Spleen (tissue), 11 donors: ENCODE data around the gene ATP2B2. TPM values are rescaled to one million over a fixed set of nuclear protein-coding genes. Genes with fewer than 3 reads are reported as not detected.

Experiments used
- DNase-seq: peaks from one replicate; pipeline ENCODE4 v3.0.0-alpha.2; 2020
- H3K27ac ChIP-seq, 8 donors: fragments of 200-600 bp; sonication (generic) in 7 of 8; 1 replicate in 4 of 8; 2 replicates in 4 of 8; pipeline versions ENCODE4 v1.5.0 to v1.8.0; 2016 to 2021; ENCODE audit warnings: inconsistent platforms in 4 of 8, mild to moderate bottlenecking in 4 of 8, moderate library complexity in 1 of 8
- H3K27me3 ChIP-seq, 7 donors: fragments of 200-600 bp; sonication (generic) in 6 of 7; replicated peaks in 1 of 7; 1 replicate in 4 of 7; 2 replicates in 3 of 7; pipeline versions ENCODE4 v1.5.0 to v1.8.0; 2016 to 2021; ENCODE audit warnings: inconsistent platforms in 3 of 7, mild to moderate bottlenecking in 1 of 7
- H3K36me3 ChIP-seq, 6 donors: fragments of 200-600 bp; sonication (generic) in 5 of 6; 1 replicate in 4 of 6; 2 replicates in 2 of 6; pipeline versions ENCODE4 v1.5.0 to v1.8.0; 2016 to 2021; ENCODE audit warnings: inconsistent platforms in 2 of 6
- H3K4me1 ChIP-seq, 6 donors: fragments of 200-600 bp; sonication (generic) in 5 of 6; 1 replicate in 3 of 6; 2 replicates in 3 of 6; pipeline versions ENCODE4 v1.5.0 to v1.8.0; 2016 to 2021; ENCODE audit warnings: inconsistent platforms in 3 of 6
- H3K4me3 ChIP-seq, 8 donors: fragments of 200-600 bp; sonication (generic) in 7 of 8; 1 replicate in 4 of 8; 2 replicates in 4 of 8; pipeline versions ENCODE4 v1.5.0 to v1.8.0; 2016 to 2021; ENCODE audit warnings: inconsistent platforms in 4 of 8, mild to moderate bottlenecking in 4 of 8, moderate library complexity in 2 of 8
- H3K9me3 ChIP-seq, 8 donors: fragments of 200-600 bp; sonication (generic) in 7 of 8; 1 replicate in 4 of 8; 2 replicates in 4 of 8; pipeline versions ENCODE4 v1.5.0 to v1.8.0; 2016 to 2021; ENCODE audit warnings: inconsistent platforms in 4 of 8
- CTCF ChIP-seq, 11 experiments: fragments of 200-600 bp in 7 of 11; fragments of 450-650 bp in 4 of 11; sonication (generic) in 4 of 11; IDR thresholded peaks in 8 of 11; conservative IDR thresholded peaks in 3 of 11; 1 replicate in 7 of 11; 2 replicates in 4 of 11; pipeline versions ENCODE4 v1.4.0 to v1.8.0; 2016 to 2021; ENCODE audit warnings: antibody characterized with exemption in 11 of 11, inconsistent platforms in 4 of 11, mild to moderate bottlenecking in 1 of 11
- POLR2A ChIP-seq, 3 donors: fragments of 450-650 bp; IDR thresholded peaks; one replicate each; pipeline ENCODE4 v1.5.1; 2017; ENCODE audit warnings: antibody characterized with exemption in 3 of 3, mild to moderate bottlenecking in 1 of 3
- POLR2AphosphoS5 ChIP-seq, 3 donors: sonication (generic); formaldehyde crosslinking; IDR thresholded peaks; one replicate each; pipeline ENCODE4 v1.5.1; 2017; ENCODE audit warnings: antibody characterized with exemption in 3 of 3
- WGBS, 5 donors: extraction: QIAGEN DNeasy Blood & Tissue Kit in 3 of 5; methylation state at CpG; one replicate each; pipeline versions ENCODE4 v1.1.5 to v1.1.7; 2013 to 2018; 5-methylcytosine and 5-hydroxymethylcytosine counted together
- intact Hi-C: fragments of 100-400 bp; cut with DNase I; formaldehyde crosslinking; loops from one replicate; pipeline ENCODE4 v1.15.0; 2023; ENCODE audit warnings: low total_unique reads
- polyA plus RNA-seq, 3 donors: library from polyadenylated mRNA; stranded (reverse); fragments of 200-250 nt; gene quantifications; one replicate each; pipeline ENCODE4 v1.2.1, GENCODE V29; 2013
- total RNA-seq, 7 donors: library from RNA; depleted of rRNA in 3 of 7; stranded (reverse); fragments of >200 nt in 3 of 7; fragmentation: NEBNext Ultra II Directional in 4 of 7; extraction: Animal tissue kit (Norgen Biotek cat#: 25700) in 4 of 7; gene quantifications; one replicate each; pipeline versions ENCODE4 v1.1.0 to v1.2.1, GENCODE V29; 2016 to 2021
- donor health status: healthy with polysubstance abuse.
- donor health status: DM: no; HTN: no; CAD: no; lungs with moderate emphysema.
- donor health status: DM: no; HTN: no; CAD: no.
- donor health status: Bipolar disorder and iron deficiency.
- donor health status: healthy.
- donor health status: DM: no; HTN: no; CAD: no.
- donor health status: DM: yes; HTN: yes; CAD: no.

Gene ATP2B2
- total and polyA plus RNA-seq, 10 donors = 0.02 to 1.5 (median 0.24) TPM; not detected in 2

DNA sequence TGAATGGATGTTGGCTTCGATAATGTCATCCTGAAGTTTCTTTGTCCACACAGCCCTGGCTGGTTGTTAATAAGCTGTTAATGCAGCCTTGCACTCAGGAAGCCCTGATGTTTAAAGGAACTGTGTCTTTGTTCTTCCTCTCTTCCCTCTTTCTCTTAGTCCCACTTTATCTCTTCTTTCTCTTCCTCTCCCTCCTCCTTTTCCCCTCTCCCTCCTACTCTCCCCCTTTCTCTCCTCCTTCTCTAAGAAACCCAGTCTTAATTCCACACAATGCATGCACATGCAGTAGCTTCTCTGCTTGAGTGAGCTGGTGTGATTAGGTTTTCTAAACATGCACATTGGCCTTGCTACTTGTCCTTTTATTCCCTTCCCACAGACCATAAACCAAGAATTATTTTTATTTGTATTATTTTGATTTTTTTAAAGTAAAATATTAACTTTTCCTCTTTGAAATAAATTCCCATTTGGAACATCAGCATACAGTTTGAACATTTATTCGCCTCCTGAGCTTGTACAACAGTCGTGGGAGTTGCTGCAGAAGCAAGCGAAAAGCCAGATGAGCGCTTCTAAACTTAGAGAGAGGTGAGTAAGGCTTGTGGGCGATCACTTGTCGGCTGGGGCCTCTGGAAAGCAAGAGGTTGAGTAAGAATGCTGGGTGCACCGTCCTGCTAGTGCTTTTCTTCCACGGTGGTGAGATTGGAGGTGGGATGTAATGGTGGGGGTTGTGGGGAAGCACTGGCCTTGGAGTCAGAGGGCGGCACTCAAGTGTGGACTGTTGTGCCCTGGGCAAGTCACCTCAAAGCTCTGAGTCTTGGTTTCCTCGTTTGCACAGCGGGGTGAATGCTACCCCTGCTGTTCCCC lies 219.9 kb downstream of the ATP2B2 start:
- H3K9me3 ChIP-seq = no peaks in the 10 kb centered on the region
- WGBS, 5 donors = 79 to 88% (median 82%) methylated on average over 12 of the region's 12 CpGs
- TF ChIP-seq CTCF (IDR thresholded peaks at IDR 0.05 in 8 of 11, conservative IDR thresholded peaks at IDR 0.05 in 3 of 11) (no peak), POLR2AphosphoS5 (IDR thresholded peaks at IDR 0.05) (peak in 1 of 3 donors; percentile 15)
- intact Hi-C loops = no loop called here
- peak overlapping the region in 1 of 8 donors; percentile 27 for H3K27ac ChIP-seq
- H3K4me3 ChIP-seq = no peak overlapping the region
- DNase-seq = no peak
- H3K4me1 ChIP-seq = peaks cover 0 to 30% (median 0%) of the 10 kb centered on the region in 6 donors
- no peaks in the 10 kb centered on the region for H3K27me3 ChIP-seq
- peaks cover 0 to 100% (median 61%) of the 10 kb centered on the region in 6 donors for H3K36me3 ChIP-seq

- no peaks in the 10 kb centered on the region for H3K27me3 ChIP-seq
- no peak for DNase-seq
- TF ChIP-seq POLR2AphosphoS5 (IDR thresholded peaks at IDR 0.05) (peak in 1 of 3 donors; percentile 5), CTCF (IDR thresholded peaks at IDR 0.05 in 8 of 11, conservative IDR thresholded peaks at IDR 0.05 in 3 of 11) (no peak), POLR2A (IDR thresholded peaks at IDR 0.05) (no peak)
- intact Hi-C loops = no loop called here
- peak overlapping the region in 1 of 8 donors; percentile 27 for H3K27ac ChIP-seq
- H3K4me1 ChIP-seq = peaks cover 0 to 30% (median 0%) of the 10 kb centered on the region in 6 donors
- peaks cover 0 to 100% (median 65%) of the 10 kb centered on the region in 6 donors for H3K36me3 ChIP-seq
- no peaks in the 10 kb centered on the region for H3K9me3 ChIP-seq
- 31 to 50% (median 38%) methylated on average over 7 to 9 of the region's 9 CpGs for WGBS, 5 donors
- no peak overlapping the region for H3K4me3 ChIP-seq
Measured at GRCh38 chr3:10284496-10284895, 220.9 kb downstream of the ATP2B2 start.

GRCh38 chr3:10283638-10284037 lies 221.7 kb downstream of the ATP2B2 start:
- no peak for DNase-seq
- 83 to 94% (median 91%) methylated on average over 5 of the region's 5 CpGs for WGBS, 5 donors
- Histone ChIP-seq H3K27me3 (no peaks in the 10 kb centered on the region), H3K27ac (no peak overlapping the region), H3K4me1 (peaks cover 0 to 30% (median 0%) of the 10 kb centered on the region in 6 donors), H3K36me3 (peaks cover 0 to 100% (median 67%) of the 10 kb centered on the region in 6 donors), H3K4me3 (no peak overlapping the region), H3K9me3 (no peaks in the 10 kb centered on the region)
- TF ChIP-seq POLR2A (IDR thresholded peaks at IDR 0.05) (no peak), CTCF (IDR thresholded peaks at IDR 0.05 in 8 of 11, conservative IDR thresholded peaks at IDR 0.05 in 3 of 11) (no peak), POLR2AphosphoS5 (IDR thresholded peaks at IDR 0.05) (no peak)
- intact Hi-C loops = no loop called here

- no peaks in the 10 kb centered on the region for H3K27me3 ChIP-seq
- H3K9me3 ChIP-seq = no peaks in the 10 kb centered on the region
- no peak for DNase-seq
- H3K27ac ChIP-seq = no peak overlapping the region
- H3K36me3 ChIP-seq = peaks cover 0 to 100% (median 68%) of the 10 kb centered on the region in 6 donors
- peaks cover 0 to 26% (median 0%) of the 10 kb centered on the region in 6 donors for H3K4me1 ChIP-seq
- intact Hi-C loops = no loop called here
- no peak overlapping the region for H3K4me3 ChIP-seq
- 84 to 92% (median 90%) methylated on average over 5 of the region's 5 CpGs for WGBS, 5 donors
- no peak for TF ChIP-seq POLR2A (IDR thresholded peaks at IDR 0.05)
- no peak for TF ChIP-seq POLR2AphosphoS5 (IDR thresholded peaks at IDR 0.05)
- TF ChIP-seq CTCF (IDR thresholded peaks at IDR 0.05 in 8 of 11, conservative IDR thresholded peaks at IDR 0.05 in 3 of 11) = no peak
Measured at GRCh38 chr3:10281951-10282350, 223.4 kb downstream of the ATP2B2 start.
